Small intestine (tissue), 4 donors: ENCODE measurements around the gene CEP112. TPM values are rescaled to one million over a fixed set of nuclear protein-coding genes. Genes with fewer than 3 reads are reported as not detected.

Source experiments
- polyA plus RNA-seq, 4 donors: library from polyadenylated mRNA; stranded (reverse) in 3 of 4; unstranded in 1 of 4; fragments of 200-250 nt in 3 of 4; fragments of 120-200 nt in 1 of 4; gene quantifications; one replicate each; pipeline versions ENCODE4 v1.2.1 to v1.2.3, GENCODE V29; 2013
- donor health status: healthy with polysubstance abuse.
- donor health status: Bipolar disorder and iron deficiency.
- donor health status: healthy.

The CEP112 gene
- polyA plus RNA-seq, 4 donors, result 2.4 to 3.6 (median 3.5) TPM; not detected in 1

Other genes with a start within 250 kb of the CEP112 start
- 10 to 100 TPM in 1 of 4 donors, under 1 TPM in 1, not detected in 2; 0.54 to 30.1 TPM for gene APOH, start 37.3 kb upstream of the CEP112 start, polyA plus RNA-seq
- gene PRKCA, start 110.5 kb upstream of the CEP112 start, polyA plus RNA-seq, result 10 to 100 TPM; 11.3 to 26.6 (median 22.9) TPM